ENCODE results near the gene OCIAD2. TPM values are rescaled to one million over a fixed set of nuclear protein-coding genes. Genes with fewer than 3 reads are reported as not detected.

Gene OCIAD2
- total and polyA plus RNA-seq, 2 of the 8 experiments (the other 6 are each of a cell fraction or from before 2014, with no cell fraction given) = 105 to 122 TPM

DNA sequence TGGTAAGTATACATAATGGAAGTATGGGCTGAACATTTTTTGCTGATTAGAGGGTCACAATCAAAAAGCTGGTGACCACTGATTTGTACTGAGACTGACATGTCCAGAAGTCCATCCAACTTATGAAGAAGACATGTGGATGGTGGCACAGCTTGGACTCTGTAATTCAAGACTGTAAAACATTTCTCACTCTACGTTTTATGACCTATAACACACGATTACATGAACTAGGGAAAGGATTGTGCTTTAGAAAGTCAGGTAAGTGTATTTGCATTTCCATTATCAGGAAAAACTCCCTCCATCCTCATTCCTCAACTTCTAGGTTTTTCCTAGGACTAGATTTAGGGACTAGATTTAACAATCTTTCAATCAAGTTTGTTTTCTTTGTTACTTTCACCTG, 30.5 kb upstream of the OCIAD2 start:
- 83% methylated on average over 2 of the region's 2 CpGs; no CpG with 5 or more reads in 1 of the 2 experiments for WGBS, 2 experiments (ENCODE audit: extremely low coverage in 1 of 2, insufficient coverage in 1 of 2, insufficient read length in 1 of 2, insufficient replicate concordance in 2 of 2, low coverage in 1 of 2, low lambda C conversion rate in 2 of 2, missing lambda C conversion rate in 1 of 2)
- DNase-seq (ENCODE audit: low read depth in 1 of 2, low spot score in 2 of 2) (no peak), FAIRE-seq (no peak)
- Histone ChIP-seq H3K27ac (ENCODE audit: low read depth, low read length) (no peak overlapping the region), H3K14ac (ENCODE audit: insufficient read length) (no peak overlapping the region), H2BK120ac (replicated peaks; ENCODE audit: low read depth, low read length) (no peak overlapping the region), H3K23ac (ENCODE audit: insufficient read length) (no peak overlapping the region), H4K5ac (ENCODE audit: insufficient read length, low read depth, low read length) (no peak overlapping the region), H3K79me1 (ENCODE audit: low read depth, low read length) (no peaks in the 10 kb centered on the region), H3K56ac (replicated peaks; ENCODE audit: insufficient read length, low read depth, low read length) (no peak overlapping the region), H2BK12ac (ENCODE audit: low read depth, low read length) (no peak overlapping the region), H3K4ac (replicated peaks; ENCODE audit: insufficient read length, low read depth, low read length) (no peak overlapping the region), H3K4me3 (ENCODE audit: extremely low read depth in 1 of 4, insufficient read depth in 2 of 4, low read depth in 3 of 4, low read length in 4 of 4) (no peak overlapping the region), H3K27me3 (replicated peaks in 1 of 4; ENCODE audit: control insufficient read depth in 3 of 4, extremely low read depth in 1 of 4, insufficient read depth in 3 of 4, low read length in 3 of 4) (no peaks in the 10 kb centered on the region; a peak in 2 of 7 replicates), H3K9me3 (ENCODE audit: insufficient read depth in 2 of 2, low read depth in 1 of 2, low read length in 1 of 2) (peaks cover 3 to 5% of the 10 kb centered on the region in 2 experiments; a peak in 2 of 4 replicates), H3K9ac (replicated peaks in 1 of 4; ENCODE audit: extremely low read depth in 1 of 4, low read depth in 3 of 4, low read length in 3 of 4) (no peak overlapping the region), H3K4me1 (replicated peaks in 1 of 4; ENCODE audit: control insufficient read depth in 3 of 4, insufficient read depth in 4 of 4, low read length in 3 of 4) (no peaks in the 10 kb centered on the region), H2BK15ac (ENCODE audit: low read length) (no peak overlapping the region), H3K36me3 (ENCODE audit: control insufficient read depth in 2 of 4, insufficient read depth in 4 of 4, low read length in 3 of 4) (no peaks in the 10 kb centered on the region), H3K4me2 (ENCODE audit: insufficient read depth in 1 of 2, low read depth in 2 of 2, low read length in 2 of 2) (no peak overlapping the region), H2AFZ (ENCODE audit: low read length) (no peak overlapping the region), H2BK20ac (ENCODE audit: low read length) (no peak overlapping the region), H3K18ac (ENCODE audit: extremely low read depth, low read length) (no peak overlapping the region), H3K23me2 (ENCODE audit: low read depth, low read length) (no peaks in the 10 kb centered on the region), H3K79me2 (ENCODE audit: control insufficient read depth in 1 of 2, insufficient read depth in 2 of 2, low read length in 2 of 2) (no peaks in the 10 kb centered on the region), H2AK5ac (ENCODE audit: low read depth, low read length) (no peak overlapping the region), H2BK5ac (ENCODE audit: low read depth, low read length) (no peak overlapping the region), H4K91ac (replicated peaks; ENCODE audit: insufficient read length, low read length) (no peak overlapping the region), H4K20me1 (replicated peaks in 1 of 2; ENCODE audit: control insufficient read depth in 1 of 2, insufficient read depth in 2 of 2, low read length in 2 of 2) (no peaks in the 10 kb centered on the region), H4K8ac (ENCODE audit: extremely low read depth, insufficient read depth, low read length) (no peak overlapping the region)
- ChIA-PET CTCF (ENCODE audit: partially characterized antibody) (interaction anchor here (1.0 to 1.4 kb wide), 2 partner anchors 10 to 12 kb away, joined by 3 read pairs; no protein-coding TSS in a partner anchor), POLR2A (ENCODE audit: partially characterized antibody) (no interaction called here)
- TF ChIP-seq POLR2A (IDR thresholded peaks at IDR 0.05; ENCODE audit: control extremely low read depth in 1 of 2, low read depth in 2 of 2, low read length in 2 of 2) (no peak), PHF8 (conservative IDR thresholded peaks at IDR 0.05; ENCODE audit: low read depth, low read length) (no peak), NRF1 (IDR thresholded peaks at IDR 0.05; ENCODE audit: low read depth, low read length) (no peak), SP1 (IDR thresholded peaks at IDR 0.05; ENCODE audit: low read depth, low read length) (no peak)
